HG02623 (cell line): ENCODE results near the gene DUS1L.

Source experiments
- ATAC-seq: cut with Tn5 transposase; IDR thresholded peaks from one replicate; pipeline ENCODE4 v1.9.1; 2021; ENCODE audit warnings: moderate library complexity; ENCODE audit not compliant: unreplicated experiment

The DUS1L gene

DNA sequence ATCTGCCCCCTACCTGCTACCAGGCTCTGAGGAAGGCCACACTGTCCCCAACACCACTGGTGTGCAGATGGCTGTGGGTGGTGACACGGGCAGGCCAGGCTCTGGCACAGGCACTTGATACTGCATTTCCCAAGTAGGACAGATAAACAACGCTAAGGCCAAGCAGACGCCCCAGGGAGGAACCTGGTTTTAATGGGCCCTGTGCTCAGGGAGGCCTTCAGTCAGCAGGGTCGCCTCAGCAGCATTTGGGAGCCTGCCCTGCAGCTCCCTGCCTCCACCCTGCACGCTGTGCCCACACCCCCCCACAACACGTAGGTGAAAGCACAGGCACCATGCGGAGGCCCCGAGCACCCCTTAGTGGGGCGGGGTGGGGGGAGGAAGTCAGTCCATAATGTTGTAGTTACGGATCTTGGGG is 35.7 kb upstream of the DUS1L start:
- ATAC-seq = no peak

DNA sequence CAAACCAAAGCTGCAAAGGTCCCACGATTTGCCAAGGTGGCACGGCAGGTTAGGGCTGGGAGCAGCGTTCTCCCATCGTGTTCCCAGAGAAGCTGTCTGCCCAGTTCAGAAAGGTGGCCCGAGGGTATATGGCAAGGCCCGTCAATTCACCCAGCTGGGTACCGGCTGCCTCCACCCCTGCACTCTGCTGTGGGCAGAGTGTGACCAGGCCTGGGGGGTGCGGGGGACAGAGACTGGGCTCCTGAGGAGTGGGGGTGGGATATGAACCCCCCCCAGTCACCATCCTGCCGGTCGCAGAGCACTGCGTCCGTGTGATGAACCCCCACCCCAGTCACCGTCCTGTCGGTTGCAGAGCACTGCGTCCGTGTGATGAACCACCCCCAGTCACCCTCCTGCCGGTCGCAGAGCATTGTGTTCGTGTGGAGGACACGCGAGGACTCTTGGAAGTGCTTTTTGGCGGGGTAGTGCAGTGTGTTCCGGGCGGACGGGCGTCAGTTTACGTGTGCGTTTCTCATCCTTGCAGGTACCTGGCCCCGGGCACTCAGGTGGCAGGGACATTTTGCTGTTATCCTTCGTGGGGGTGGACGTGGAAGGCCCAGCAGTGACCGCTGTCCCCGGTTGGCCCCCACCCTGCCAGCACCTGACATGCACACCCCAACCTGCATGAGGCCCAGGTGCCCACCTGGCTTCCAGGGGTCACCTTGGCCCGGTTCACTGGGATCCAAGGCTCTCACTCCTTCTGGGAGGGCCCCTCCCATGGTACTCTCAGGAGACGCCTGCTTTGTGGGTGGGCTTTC is 35.1 kb upstream of the DUS1L start:
- ATAC-seq = no peak

DNA sequence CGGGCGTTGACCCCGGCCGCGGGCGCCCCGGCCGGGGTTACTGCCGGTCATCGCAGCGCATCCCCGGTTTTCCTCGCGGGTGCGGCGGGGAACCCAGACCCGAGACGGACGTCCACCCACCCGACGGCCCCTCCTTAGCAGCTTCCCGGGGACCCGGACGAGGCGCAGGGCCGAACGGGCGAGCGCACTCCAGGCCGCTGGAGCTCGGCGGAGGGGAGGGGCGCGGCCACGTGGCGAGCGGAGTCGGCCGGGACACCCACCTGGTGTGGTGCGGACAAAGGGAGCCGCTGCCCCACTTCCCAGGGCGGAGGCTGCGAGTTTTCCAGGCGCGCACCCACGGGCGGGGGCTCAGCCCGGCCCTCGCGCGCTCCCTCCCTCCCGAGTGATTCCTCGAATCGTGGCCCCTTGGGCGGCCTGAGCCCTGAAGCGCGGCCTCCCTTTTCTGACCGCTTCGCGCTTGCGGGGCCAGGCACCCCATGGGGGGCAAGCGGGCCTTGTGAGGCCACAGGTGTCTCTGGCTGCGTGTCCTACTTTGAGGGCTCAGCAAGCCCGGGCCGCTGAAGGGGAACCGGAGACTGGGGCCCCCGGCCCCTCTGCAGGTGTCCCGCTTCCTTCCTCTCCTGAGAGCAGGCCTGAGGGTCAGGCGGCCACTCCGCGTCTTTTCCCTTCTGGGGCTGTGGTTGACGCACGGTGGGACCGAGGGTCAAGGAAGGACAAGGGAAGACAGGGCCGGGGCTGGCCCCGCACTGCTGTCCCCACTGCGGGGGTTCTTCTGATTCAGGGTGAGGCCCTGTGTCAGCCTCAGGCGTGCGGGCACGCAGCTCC is 33.5 kb upstream of the DUS1L start:
- ATAC-seq = peak; percentile 1

DNA sequence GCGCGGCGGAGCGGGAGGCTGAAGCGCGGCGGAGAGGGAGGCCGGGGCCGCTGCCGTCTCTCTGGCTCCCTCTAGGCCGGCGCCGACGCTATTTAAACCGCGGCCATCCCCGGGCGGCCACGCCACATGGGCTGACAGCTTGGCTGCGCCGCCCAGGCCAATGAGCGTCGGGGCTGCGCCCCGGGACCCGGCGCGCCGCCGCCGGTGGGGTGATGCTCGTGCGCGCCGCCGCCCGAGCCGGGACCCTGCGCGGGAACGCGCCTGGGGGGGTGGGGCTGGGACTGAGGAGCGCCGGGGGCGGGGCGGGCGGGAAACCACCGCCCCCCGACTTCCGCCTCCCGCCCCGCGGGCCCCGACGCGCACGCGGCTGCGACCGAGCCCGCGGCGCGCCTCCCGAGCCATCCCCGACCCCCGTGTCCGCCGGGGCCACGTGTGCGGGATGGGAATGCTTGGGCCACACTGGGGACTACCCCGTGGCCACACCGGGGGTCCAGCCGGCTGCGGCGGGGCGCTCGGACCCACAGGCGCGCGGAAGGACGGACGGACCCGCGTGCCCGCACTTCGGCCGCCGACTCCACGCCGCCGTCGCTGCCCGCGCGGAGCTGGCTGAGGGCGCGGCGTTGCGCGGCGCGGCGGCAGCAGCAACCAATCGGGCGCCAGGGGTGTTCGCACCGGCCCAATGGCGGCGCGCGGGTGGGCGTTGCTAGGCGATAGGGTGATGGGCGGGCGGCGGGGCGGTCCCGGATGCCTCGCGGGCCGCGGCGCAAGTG is 32.8 kb upstream of the DUS1L start, which contains the start of gene FASN:
FASN (minus strand) TSS at position 68 of the 770 bp plus-strand sequence. CDS start 1,791 bp downstream, outside the sequence.
- peak; percentile 59 for ATAC-seq

DNA sequence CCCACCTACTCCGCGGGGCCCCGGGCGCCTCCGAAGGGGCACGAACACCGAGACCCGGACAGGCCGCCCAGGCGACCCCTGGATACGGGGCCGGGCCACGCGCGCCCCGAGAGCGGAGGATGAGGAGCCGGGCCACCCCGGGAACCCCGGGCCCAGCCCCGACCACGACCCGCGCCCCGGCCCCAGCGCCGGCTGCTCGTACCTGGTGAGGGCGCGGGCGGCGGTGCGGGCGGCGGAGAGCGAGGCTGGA is 32.2 kb upstream of the DUS1L start:
- ATAC-seq = no peak

DNA sequence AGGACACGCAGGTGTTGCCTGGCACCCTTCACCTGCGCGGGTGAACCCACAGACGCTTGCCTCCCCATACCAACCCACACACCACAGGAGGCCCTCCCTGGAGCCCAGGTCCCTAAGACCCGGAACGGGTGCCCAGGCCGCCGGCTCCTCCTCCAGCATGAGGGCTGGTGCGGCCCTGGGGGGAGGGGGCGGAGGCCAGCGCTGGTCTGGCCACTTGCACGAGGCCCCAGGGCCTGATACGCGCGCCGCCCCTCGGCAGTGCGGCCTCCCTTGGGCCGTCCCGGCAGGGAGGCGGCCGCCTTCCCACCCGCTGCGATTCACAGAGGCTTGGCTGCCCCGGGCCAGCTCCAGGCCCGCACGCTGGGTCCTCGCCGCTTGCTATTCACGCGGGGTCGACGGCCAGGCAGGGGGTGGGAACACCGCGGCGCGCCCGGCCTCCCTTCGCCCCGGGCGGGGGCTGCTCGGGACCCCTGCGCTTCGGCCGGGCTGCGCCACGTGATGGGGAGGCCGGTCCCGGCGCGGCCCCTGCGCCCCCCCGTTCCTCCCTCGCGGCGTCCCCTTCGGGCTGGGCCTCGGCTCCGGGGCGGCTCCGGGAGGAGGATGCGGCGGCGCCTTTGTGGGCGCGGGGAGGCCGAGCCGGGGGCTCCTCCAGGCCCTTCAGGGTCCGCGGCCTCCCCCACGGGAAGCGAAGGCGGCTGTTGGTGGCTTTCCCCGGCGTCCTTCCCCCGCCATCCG is 31.7 kb upstream of the DUS1L start:
- peak; percentile 0 for ATAC-seq

DNA sequence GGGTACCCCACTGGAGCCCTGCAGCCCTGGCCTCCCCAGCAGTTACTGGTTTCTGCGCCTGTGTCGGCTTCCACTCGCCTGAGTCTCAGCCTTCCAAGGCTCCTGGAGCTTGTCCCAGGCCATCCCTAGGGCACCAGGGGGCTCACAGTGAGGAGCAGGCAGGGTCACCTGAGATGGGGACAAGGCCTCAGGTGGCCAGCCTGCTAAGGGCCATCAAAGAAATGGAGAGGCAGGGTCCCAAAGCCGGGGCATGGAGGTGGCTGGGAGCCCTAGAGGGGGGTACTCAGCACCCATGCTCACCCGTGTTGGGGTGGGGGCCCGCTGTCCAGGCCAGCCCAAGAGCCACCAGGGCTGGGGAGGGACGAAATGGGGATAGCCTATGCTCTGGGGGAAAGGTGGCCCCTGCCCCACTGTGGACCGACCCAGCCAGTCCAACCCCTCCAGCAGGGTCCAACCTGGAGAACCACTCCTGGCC is 31.1 kb upstream of the DUS1L start:
- ATAC-seq = no peak

DNA sequence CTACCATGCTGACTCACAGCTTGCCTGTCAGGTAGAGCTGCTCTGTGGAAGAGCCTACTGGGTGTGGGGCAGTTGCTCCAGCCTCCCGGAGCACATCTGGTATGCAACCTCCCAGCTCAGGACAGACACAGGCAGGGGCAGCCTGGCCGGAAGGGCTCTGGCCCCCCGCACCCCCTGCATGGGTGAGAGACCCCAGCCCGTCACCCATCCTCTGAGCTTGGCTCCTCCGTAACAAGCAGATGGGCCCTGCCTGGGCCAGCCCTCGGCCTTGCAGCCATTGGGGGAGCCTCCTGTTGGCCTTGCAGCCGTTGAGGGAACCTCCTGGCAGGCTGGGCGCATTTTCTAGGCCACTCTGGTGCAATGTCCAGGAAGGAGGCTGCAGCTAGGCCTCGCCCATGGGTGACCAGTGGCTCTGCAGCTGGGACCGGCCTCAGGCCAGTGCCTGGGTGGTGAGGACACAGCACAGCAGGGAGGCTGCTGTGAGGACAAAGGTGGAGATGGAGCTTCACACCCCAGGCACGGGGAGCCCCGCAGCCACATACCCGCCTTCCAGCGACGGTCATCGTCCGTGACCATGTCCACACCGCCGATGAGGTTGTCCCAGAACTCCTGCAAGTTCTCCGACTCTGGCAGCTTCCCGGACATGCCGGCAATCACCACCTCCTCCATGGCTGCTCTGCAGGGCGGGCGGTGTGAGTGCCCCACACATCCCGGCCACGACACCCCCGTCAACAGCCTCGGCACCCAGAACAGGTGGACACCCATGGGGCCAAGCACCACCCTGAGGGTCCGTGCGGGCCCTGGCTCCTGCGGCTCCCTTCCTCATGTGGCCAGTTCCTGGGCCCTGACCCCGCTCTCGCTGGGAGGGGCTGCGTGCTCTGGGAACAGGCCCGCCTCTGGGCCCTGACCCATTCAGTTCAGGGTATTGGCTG is 30.4 kb upstream of the DUS1L start:
- ATAC-seq = no peak

DNA sequence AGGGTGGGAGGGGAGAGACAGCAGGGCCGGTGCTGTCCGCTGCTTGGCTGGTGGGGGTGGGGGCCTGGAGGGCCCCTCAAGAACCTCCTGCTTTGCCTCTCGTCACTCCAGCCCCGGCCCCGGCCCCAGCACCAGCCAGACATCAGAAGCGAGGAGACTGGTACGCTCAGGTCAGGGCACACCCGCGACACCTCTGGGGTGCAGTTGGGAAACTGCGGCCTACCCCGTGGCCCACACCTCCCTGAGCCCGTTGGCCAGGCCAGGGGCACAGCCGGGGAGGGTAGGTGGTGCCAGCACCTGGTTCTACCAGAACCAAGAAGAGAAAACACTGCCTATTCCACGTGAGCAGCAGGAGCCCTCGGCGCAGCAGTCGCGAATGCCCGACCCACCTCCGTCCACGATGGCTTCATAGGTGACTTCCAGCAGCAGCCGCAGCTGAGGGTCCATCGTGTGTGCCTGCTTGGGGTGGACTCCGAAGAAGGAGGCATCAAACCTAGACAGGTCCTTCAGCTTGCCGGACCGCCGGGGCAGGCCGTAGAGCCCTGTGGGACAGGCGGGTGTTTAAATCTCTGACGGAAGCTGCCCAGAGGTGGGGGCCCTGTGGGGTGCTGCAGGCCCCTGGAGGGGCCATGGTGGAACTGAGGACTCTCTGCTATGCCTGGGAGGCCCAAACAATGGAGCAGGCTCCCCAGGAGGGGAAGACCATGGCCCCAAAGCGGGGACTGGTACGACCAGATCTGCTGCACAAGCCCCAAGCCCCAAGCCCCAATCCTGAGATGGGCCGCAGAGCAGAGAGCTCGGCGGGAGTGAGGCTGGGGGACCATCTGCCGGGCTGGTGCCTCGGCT is 29.6 kb upstream of the DUS1L start:
- no peak for ATAC-seq

DNA sequence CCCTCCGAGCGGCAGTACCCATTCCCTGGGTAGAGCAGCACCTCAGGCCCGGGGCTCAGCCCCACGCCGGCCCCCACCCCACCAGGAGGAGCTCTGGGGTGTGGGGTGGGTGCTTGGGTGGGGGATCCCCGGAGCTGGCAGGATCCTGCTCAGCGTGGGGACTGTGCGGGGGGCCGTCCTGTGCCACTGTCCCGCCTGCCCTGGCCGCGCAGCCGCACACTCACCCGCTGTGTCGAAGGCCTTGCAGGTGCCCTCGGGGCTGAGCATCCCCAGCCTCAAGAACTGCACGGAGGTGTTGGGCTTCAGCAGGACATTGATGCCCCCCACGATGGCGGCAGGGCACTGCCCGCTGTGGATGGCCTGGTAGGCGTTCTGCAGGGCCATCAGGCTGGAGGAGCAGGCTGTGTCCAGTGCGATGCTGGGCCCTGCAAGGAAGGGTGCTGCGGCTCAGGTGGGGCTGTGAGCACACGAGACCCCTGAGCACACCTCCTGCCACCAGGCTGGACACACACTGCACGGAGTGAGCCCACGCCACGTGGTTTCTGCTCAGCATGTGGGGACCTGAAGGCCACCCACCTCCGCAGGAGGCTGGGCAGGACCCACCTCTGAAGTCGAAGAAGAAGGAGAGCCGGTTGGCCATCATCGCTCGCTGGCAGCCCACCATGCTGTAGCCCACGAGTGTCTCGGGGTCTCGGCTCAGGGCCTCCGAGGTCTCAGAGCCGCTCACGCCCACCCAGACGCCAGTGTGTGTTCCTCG is 27.6 kb upstream of the DUS1L start:
- ATAC-seq = no peak

DNA sequence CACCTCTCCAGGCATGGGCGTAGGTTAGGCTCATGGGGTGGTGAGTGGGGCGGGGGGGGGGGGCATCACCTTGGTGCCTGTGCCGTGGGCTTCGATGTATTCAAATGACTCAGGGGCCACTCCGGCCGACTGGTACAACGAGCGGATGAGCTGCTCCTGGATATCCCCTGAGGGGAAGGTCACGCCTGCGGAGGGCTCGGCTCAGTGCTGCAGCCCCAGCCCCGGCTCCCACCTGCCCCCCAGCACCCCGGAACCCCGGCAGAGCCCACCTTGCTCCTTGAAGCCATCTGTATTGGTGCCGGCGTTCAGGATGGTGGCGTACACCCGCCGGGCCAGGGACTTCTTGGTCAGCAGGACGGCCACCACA is 27.0 kb upstream of the DUS1L start:
- ATAC-seq = no peak

DNA sequence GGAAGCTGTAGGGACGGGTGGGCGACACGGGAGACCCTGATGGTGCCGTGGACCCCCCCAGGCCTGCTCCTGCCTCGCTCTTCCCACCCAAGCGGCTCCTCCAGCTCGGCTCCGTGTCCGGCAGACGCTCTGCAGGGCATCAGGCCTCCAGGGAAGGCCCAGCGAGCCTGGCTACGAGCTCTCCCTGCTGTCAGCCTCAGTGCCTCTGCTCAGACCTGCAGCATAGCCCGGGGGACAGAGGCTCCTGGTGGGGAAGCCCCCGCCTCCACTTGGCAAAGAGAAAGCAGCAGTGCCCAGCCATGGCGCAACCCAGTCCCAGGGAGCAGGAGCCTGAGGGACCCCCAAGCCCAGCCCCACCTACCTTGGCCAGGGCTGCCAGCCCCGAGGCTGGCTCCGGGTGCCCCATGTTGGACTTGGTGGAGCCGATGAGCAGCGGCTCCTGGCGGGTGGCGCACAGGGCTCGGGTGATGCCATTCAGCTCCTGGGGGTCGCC is 26.5 kb upstream of the DUS1L start:
- no peak for ATAC-seq

DNA sequence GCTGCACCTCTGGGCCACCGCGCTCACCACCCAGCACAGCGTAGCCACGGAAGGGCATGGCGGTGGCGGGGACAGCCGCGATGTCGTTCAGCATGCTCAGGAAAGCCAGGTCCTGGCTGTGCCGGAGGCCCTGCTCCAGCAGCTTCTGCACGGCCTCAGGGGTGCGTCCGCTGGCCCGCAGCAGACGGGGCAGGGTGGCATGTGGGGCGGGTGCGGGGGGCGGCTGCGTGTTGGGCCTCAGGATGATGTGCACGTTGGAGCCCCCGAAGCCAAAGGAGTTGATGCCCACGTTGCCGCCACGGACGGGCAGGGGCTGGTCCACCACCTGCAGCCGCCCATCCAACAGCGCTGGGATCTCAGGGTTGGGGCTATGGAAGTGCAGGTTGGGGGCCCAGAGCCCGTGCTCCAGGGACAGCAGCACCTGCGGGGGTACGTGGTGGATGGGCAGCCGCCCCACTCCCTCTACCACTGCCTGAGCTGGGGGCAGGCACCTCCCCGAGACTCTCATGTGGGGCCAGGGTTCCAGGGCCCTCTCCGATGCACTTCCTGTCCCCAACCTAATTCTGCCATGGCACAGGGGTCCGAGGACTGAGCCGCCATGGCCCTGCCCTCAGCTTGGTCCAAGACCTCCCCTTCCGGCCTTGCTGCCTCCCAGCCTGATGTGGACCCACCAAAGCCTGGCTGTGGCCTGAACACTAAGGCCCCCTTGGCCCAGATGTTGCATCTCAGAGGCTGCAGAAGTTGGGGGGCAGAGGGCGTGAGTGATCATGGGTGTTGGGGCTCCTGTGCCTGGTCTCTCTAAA is 25.9 kb upstream of the DUS1L start:
- no peak for ATAC-seq

DNA sequence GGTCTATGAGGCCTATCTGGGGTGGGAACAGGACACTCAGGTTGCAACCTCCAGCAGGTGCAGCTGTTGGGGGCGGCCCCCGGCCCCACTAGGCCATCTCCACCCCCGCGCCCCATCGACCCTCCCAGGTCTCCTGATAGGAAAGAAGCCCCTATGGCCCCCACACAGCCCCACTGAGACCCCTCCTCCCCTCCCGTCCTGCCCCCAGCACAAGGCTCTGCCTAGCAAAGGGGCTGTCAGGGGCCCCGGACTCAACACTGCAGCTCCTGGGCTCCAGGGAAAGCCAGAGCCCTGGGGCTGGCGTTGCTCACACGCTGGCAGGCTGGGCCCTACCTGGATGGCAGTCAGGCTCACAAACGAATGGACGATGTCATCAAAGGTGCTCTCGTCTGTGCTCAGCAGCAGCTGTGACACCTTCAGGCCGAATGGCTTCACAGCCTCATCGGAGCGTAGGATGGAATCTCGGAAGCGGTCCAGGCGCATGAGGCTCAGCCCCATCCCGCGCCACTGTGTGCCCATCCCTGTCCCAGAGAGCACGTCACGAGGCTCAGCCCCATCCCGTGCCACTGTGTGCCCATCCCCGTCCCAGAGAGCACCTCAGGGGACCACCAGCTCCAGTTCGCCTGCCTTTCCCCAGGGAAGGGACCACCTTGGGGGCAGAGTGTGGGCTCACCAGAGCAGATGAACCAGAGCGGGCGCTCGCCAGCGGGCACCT is 25.1 kb upstream of the DUS1L start:
- ATAC-seq = no peak

DNA sequence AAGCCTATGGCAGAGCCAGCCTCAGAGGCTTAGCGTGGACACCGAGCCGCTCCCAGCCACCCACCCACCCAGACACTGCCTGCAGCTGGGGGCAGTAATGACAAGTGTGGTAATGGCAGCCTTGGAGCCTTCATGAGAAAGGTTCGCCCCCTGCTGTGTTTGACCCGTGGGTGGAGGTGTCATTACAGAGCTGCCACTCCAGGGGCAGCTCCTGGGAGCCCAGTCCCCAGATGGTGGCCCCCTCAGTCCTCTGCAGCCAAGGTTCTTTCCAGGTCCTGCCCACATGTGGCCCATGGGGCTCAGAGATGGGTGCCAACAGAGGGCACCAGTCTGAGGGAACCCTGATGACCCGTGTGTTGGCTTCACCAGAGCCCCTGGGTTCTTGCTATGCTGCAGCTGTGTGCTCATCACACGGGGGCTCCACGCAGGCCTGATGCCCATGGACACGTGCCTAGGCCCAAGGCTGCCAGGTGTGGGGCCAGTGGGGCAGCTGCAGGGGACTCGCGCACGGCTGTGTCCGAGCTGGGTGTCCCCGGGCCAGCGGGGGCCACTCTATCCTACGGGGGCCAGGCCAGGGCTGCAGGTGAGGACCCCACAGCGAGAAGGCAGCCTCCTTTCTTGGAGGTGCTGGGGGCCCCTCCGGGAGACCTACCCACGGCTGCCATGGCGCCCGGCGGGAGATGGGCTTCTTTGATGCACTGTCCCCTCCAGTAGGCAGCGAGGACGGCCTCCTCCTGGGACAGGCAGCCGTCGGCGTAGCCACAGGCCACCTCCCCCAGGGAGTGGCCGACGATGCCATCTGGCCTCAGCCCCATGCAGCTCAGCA is 24.3 kb upstream of the DUS1L start:
- no peak for ATAC-seq
